H7 (cell line): ENCODE results near the gene PPM1E. TPM values are rescaled to one million over a fixed set of nuclear protein-coding genes. Genes with fewer than 3 reads are reported as not detected.
"Not testable (repeated sequence)": the region's sequence is repeated elsewhere in the genome, so short reads cannot be mapped to it uniquely, and the experiment has no call there.

Source experiments
- DNase-seq: peaks from one replicate; pipeline ENCODE4 v3.0.0; 2012
- H3K27me3 ChIP-seq: 2 replicates; pipeline ENCODE4 v1.6.0; 2011; ENCODE audit warnings: mild to moderate bottlenecking, low read length; ENCODE audit not compliant: control insufficient read depth, insufficient read depth
- H3K36me3 ChIP-seq: replicated peaks from 2 replicates; pipeline ENCODE4 v1.5.1; 2011; ENCODE audit warnings: low read length; ENCODE audit not compliant: control insufficient read depth, insufficient read depth
- H3K4me3 ChIP-seq: 2 replicates; pipeline ENCODE4 v1.5.1; 2011; ENCODE audit warnings: low read depth, mild to moderate bottlenecking, control low read depth, low read length, moderate library complexity; ENCODE audit not compliant: insufficient read depth
- total RNA-seq: library from RNA; depleted of rRNA; stranded (reverse); fragments of >200 nt; shearing (Covaris generic); gene quantifications from 2 replicates; pipeline ENCODE4 v1.2.3, GENCODE V29; 2014

PPM1E gene
- total RNA-seq, 1 experiment from 2014 or later = 3.5 TPM

DNA sequence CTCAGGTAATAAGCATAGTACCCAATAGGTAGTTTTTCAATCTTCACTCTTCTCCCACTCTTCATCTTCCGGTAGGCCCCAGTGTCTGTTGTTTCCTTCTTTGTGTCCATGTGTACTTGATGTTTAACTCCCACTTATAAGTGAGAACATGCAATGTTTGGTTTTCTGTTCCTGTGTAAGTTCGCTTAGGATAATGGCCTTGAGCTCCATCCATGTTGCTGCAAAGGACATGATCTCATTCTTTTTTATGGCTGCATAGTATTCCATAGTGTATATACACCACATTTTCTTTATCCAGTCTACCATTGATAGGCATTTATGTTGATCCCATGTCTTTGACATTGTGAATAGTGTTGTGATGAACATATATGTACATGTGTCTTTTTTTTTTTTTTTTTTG, 38.9 kb downstream of the PPM1E start:
- DNase-seq, H3K4me3 ChIP-seq, H3K27me3 ChIP-seq, H3K36me3 ChIP-seq: not testable (repeated sequence)

- Histone ChIP-seq H3K4me3 (no peak overlapping the region), H3K36me3 (no peaks in the 10 kb centered on the region), H3K27me3 (no peaks in the 10 kb centered on the region)
- DNase-seq = no peak
Measured at GRCh38 chr17:58802188-58802587, 46.5 kb downstream of the PPM1E start.

GRCh38 chr17:58806046-58806445, 50.4 kb downstream of the PPM1E start:
- Histone ChIP-seq H3K4me3 (no peak overlapping the region), H3K36me3 (no peaks in the 10 kb centered on the region), H3K27me3 (no peaks in the 10 kb centered on the region)
- no peak for DNase-seq

DNA sequence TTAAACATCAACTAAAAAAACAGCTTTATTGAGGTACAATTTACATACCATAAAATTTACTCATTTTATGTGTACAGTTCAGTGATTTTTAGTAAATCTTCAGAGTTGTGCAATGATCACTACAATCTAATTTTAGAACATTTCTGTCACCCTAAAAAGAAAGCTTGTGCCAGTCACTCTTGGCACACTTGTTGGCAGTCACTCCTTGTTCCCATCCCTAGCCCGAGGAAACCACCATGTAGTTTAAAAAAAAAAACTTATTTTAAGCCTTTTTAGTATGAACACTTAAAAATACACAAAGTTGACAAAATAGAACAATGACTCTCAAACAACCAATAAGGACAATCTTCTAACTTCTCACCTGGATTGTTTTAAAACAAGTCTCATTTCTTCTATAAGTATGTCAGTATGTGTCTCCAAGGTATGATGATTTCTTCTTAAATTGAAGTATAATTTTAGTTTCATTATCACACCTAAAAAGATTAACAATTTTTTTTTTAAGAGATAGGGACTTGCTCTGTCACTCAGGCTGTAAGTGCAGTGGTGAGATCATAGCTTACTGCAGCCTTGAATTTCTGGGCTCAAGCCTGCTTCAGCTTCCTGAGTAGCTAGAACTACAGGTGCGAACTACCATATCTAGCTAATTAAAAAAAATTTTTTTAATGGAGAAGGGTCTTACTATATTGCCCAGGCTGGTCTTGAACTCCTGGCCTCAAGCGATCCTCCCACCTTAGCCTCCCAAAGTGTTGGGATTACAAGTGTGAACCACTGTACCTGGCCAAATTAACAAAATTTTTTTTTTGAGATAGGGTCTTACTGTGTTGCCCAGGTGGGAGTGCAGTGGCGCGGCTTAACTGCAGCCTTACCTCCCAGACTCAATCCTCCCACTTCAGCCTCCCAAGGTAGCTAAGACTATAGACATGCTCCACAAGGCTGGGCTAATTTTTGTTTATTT, 53.2 kb downstream of the PPM1E start:
- H3K36me3 ChIP-seq = no peaks in the 10 kb centered on the region
- no peak overlapping the region for H3K4me3 ChIP-seq
- no peaks in the 10 kb centered on the region for H3K27me3 ChIP-seq
- no peak for DNase-seq

DNA sequence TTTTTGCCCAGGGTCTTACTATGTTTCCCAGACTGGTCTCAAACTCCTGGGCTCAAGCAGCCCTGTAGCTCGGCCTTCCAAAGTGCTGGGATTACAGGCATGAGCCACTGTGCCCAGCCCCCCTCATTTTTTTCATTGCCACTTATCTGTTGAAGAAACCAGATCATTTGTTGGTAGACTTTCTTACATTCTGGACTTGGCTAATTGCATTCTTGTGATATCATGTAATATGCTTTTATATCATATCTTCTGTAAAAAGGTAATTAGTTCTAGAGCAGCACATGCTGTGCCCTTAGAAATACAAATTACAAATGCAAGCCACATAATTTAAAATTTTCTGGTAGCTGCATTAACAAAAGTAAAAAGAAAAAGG, 53.9 kb downstream of the PPM1E start:
- no peaks in the 10 kb centered on the region for H3K27me3 ChIP-seq
- no peaks in the 10 kb centered on the region for H3K36me3 ChIP-seq
- no peak overlapping the region for H3K4me3 ChIP-seq
- no peak for DNase-seq

DNA sequence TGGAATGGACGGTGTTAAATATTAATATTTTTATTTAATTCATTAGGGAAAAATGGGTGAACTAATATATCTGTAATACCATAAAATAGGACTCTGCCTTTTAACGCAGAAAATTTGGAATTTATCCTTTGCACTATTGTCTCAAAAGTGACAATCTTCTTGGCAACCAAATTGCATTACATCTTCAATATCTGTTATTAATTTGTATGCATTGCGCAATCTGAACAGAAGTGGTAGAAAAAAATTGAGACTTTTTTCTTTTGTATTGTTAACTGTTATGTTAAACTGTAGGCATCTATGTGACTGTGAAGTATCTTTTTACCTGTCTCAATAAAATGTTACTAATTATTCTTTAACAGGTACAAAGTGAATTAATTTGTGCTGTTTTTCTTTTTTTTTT, 55.6 kb downstream of the PPM1E start:
- no peaks in the 10 kb centered on the region for H3K36me3 ChIP-seq
- H3K4me3 ChIP-seq = no peak overlapping the region
- no peaks in the 10 kb centered on the region for H3K27me3 ChIP-seq
- no peak for DNase-seq

GRCh38 chr17:58813712-58814111, 58.1 kb downstream of the PPM1E start:
- DNase-seq = no peak
- H3K4me3 ChIP-seq = no peak overlapping the region
- H3K36me3 ChIP-seq = no peaks in the 10 kb centered on the region
- no peaks in the 10 kb centered on the region for H3K27me3 ChIP-seq

- no peaks in the 10 kb centered on the region for H3K27me3 ChIP-seq
- no peak overlapping the region for H3K4me3 ChIP-seq
- no peaks in the 10 kb centered on the region for H3K36me3 ChIP-seq
- DNase-seq = no peak
Measured at GRCh38 chr17:58818654-58819053, 63.0 kb downstream of the PPM1E start.

DNA sequence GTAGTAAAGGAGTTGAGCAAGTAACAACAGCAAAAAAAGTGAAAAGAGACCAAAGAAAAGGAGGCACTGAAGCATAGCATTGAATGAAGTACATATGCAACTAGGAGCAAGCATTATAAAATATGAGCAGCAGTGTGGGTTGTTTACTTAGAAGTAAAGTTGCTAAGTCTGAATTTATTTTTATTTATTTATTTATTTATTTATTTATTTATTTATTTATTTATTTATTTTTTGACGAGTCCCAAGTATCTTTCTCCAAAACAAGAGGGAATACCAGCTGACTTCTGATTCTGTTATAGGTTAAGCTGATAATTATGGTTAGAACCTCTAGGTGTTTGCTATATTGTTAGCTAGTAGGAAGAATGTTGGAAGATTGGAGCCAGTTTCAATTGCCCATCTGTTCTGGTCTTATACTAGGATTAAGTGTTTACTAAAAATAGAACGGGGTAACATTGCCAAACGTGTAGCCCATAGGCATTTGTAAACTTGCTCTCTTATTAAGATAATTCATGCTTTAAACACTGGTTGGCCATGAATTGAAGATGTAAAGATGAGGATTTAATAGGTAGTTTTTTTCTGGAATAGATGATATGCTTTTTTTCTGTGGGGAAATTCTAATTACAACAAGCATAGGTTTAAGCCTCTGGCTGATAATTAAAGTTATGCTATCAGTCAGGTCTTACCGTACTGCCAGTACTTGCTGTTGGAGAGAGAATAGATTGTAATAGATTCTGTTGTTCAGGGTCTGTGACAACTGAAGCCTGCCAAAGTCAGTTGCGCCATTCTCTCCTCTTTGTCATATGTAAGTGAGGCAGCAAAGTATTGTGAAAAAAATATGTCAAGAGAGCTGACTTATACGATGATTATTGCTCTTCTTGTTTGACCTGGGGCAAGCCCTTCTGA, 66.7 kb downstream of the PPM1E start:
- Histone ChIP-seq H3K27me3 (no peaks in the 10 kb centered on the region), H3K4me3 (no peak overlapping the region), H3K36me3 (no peaks in the 10 kb centered on the region)
- no peak for DNase-seq

DNA sequence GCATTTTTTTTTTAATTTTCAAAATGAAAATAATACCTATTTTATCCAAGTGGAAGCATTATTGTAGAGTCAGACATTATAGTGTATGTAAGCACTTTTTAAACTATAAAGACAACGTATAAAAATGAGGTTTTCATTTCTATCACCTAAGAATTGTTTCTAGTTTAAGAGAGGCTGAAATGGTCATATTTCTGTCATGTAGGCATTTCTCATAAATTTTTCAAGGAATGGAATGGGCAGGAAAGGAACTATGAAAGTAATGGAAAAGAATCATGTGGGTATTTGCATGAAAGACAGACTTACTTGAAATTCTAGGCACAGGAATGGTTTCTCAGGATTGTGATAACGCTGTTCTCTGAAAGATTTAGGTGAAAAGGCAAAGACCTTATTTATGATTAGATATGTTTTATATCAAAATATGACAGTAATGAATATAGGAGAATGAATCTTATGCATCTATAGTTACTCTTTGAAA, 67.4 kb downstream of the PPM1E start:
- no peak overlapping the region for H3K4me3 ChIP-seq

DNA sequence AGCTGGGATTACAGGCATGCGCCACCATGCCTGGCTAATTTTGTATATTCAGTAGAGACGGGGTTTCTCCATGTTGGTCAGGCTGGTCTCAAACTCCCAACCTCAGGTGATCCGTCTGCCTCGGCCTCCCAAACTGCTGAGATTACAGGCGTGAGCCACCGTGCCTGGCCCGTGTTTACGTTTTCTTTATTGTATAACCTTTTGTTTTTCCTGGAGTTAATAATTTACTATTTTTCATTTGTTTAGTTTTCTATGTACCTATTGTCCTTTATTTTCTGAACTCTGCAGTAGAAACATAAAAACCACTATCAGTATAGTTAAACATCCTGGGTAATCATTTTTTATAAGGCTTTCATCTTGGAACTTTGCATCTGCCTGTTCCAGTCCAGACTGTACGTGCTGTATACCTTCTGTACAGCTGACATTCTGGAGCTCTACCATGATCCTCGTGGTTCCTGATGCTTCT, 73.6 kb downstream of the PPM1E start:
- no peaks in the 10 kb centered on the region for H3K36me3 ChIP-seq
- DNase-seq = no peak
- no peaks in the 10 kb centered on the region for H3K27me3 ChIP-seq
- H3K4me3 ChIP-seq = no peak overlapping the region

More for the DNA sequence above, 67.4 kb downstream of the PPM1E start:
- DNase-seq = no peak
- Histone ChIP-seq H3K36me3 (no peaks in the 10 kb centered on the region), H3K27me3 (no peaks in the 10 kb centered on the region)

GRCh38 chr17:58831780-58832179, 76.1 kb downstream of the PPM1E start:
- Histone ChIP-seq H3K36me3 (no peaks in the 10 kb centered on the region), H3K4me3 (no peak overlapping the region), H3K27me3 (no peaks in the 10 kb centered on the region)
- DNase-seq = no peak

- H3K36me3 ChIP-seq = no peaks in the 10 kb centered on the region
- DNase-seq = no peak
- H3K27me3 ChIP-seq = no peaks in the 10 kb centered on the region
- H3K4me3 ChIP-seq = no peak overlapping the region
Measured at GRCh38 chr17:58832514-58832913, 76.9 kb downstream of the PPM1E start.

DNA sequence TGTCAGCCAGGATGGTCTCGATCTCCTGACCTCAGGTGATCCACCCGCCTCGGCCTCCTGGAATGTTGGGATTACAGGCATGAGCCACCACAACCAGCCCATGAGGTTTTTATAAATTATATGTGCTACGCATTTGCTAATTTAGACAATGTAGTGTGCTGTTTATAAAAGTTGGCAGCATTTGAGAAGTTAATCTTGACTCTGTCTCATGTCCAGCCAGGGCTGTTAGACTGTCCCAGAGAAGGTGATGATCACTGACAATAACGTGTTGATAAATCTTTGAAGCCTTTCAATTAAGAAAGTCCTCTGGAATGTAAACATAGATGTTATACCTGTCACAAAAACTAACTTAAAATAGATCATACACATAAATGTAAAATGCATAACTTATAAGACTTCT, 82.0 kb downstream of the PPM1E start:
- DNase-seq = no peak
- Histone ChIP-seq H3K36me3 (no peaks in the 10 kb centered on the region), H3K4me3 (no peak overlapping the region), H3K27me3 (no peaks in the 10 kb centered on the region)
